ENCODE measurements around the gene CFAP46. TPM values are rescaled to one million over a fixed set of nuclear protein-coding genes. Genes with fewer than 3 reads are reported as not detected.

Gene CFAP46
- total and polyA plus RNA-seq, 2 of the 4 experiments (the other 2 are of a cell fraction), result 1.3 to 1.8 TPM

GRCh38 chr10:132943791-132944404, 1.5 kb upstream of the CFAP46 start:
- no TSS peak for BruUV-seq (replicated peaks)
- H3K36me3 ChIP-seq (ENCODE audit: control insufficient read depth, insufficient read depth, low read length), result no peaks in the 10 kb centered on the region
- no peak overlapping the region for H3K23ac ChIP-seq (ENCODE audit: low read depth, low read length)
- H3K18ac ChIP-seq (ENCODE audit: low read depth, low read length), result no peak overlapping the region
- H3K9me3 ChIP-seq (ENCODE audit: control insufficient read depth, insufficient read depth, low read length), result no peaks in the 10 kb centered on the region
- no peak overlapping the region for H2BK20ac ChIP-seq (ENCODE audit: low read depth, low read length)
- no peak overlapping the region for H3K14ac ChIP-seq (replicated peaks; ENCODE audit: low read depth, low read length)
- H4K5ac ChIP-seq (ENCODE audit: low read depth, low read length), result no peak overlapping the region
- no peak overlapping the region for H3K4ac ChIP-seq (ENCODE audit: low read depth, low read length)
- 65% methylated on average over 3 of the region's 12 CpGs; no CpG with 5 or more reads in 1 of the 2 experiments for WGBS, 2 experiments (ENCODE audit: extremely low coverage in 2 of 2, insufficient read length in 1 of 2)
- TF ChIP-seq RFX5 (IDR thresholded peaks at IDR 0.05; ENCODE audit: low read depth, low read length) (no peak), NFE2L2 (IDR thresholded peaks at IDR 0.05; ENCODE audit: low read depth, low read length) (no peak), POLR2A (IDR thresholded peaks at IDR 0.05; ENCODE audit: low read depth, low read length) (no peak), ELK1 (IDR thresholded peaks at IDR 0.05; ENCODE audit: borderline replicate concordance, low read depth, low read length) (no peak), MAZ (IDR thresholded peaks at IDR 0.05; ENCODE audit: borderline replicate concordance, low read depth, low read length) (no peak), BHLHE40 (IDR thresholded peaks at IDR 0.05; ENCODE audit: low read depth, low read length) (no peak), USF2 (IDR thresholded peaks at IDR 0.05; ENCODE audit: low read depth, low read length) (no peak), CEBPB (IDR thresholded peaks at IDR 0.05; ENCODE audit: low read depth, low read length) (no peak), RCOR1 (IDR thresholded peaks at IDR 0.05; ENCODE audit: insufficient replicate concordance, low read length) (no peak), RAD21 (IDR thresholded peaks at IDR 0.05; ENCODE audit: low read length) (no peak), MXI1 (IDR thresholded peaks at IDR 0.05; ENCODE audit: borderline replicate concordance, low read depth, low read length) (no peak)
- H2BK15ac ChIP-seq (ENCODE audit: low read depth, low read length), result no peak overlapping the region
- ATAC-seq (ENCODE audit: low read depth) (no peak), DNase-seq (no peak)
- H3K27ac ChIP-seq (ENCODE audit: insufficient read depth, low read length), result no peak overlapping the region
- dilution Hi-C loops (cut with HindIII; ENCODE audit: low sequenced_read_pairs, unreplicated experiment), result no loop called here
- ChIA-PET CTCF (no interaction called here), POLR2A (ENCODE audit: unreplicated experiment) (no interaction called here)
- H3K9me1 ChIP-seq (ENCODE audit: insufficient read depth, low read length), result no peaks in the 10 kb centered on the region
- H4K20me1 ChIP-seq (ENCODE audit: insufficient read depth, low read length), result no peaks in the 10 kb centered on the region
- H3K4me3 ChIP-seq (ENCODE audit: insufficient read depth, low read depth, low read length), result no peak overlapping the region
- H2AFZ ChIP-seq (replicated peaks; ENCODE audit: low read length, poor library complexity), result no peak overlapping the region
- H3K4me2 ChIP-seq (ENCODE audit: low read depth, low read length), result no peak overlapping the region
- H3K56ac ChIP-seq (ENCODE audit: extremely low read depth, insufficient read depth, low read length), result no peak overlapping the region
- no peak overlapping the region for H2AK5ac ChIP-seq (ENCODE audit: low read depth, low read length)
- in situ Hi-C loops (cut with MboI; ENCODE audit: low sequenced_read_pairs), result no loop called here
- no peak overlapping the region for H4K91ac ChIP-seq (ENCODE audit: insufficient read depth, low read depth, low read length)
- H2BK120ac ChIP-seq (ENCODE audit: low read depth, low read length), result no peak overlapping the region
- no peak overlapping the region for H2BK5ac ChIP-seq (ENCODE audit: low read depth, low read length, poor library complexity, severe bottlenecking)
- peaks cover 3% of the 10 kb centered on the region; the same call in 1 of the 2 replicates for H3K4me1 ChIP-seq (ENCODE audit: control insufficient read depth, insufficient read depth, low read length)
- H4K8ac ChIP-seq (ENCODE audit: low read depth in 2 of 2, low read length in 2 of 2), result no peak overlapping the region
- intact Hi-C loops (cut with micrococcal nuclease), result loop anchor here (5.0 kb wide), 1 partner anchor 292 kb away; no protein-coding TSS in a partner anchor
- H3K79me1 ChIP-seq (ENCODE audit: low read depth in 1 of 2, low read length in 2 of 2), result no peaks in the 10 kb centered on the region
- no peak overlapping the region for H2AK9ac ChIP-seq (replicated peaks; ENCODE audit: low read depth, low read length, poor library complexity)
- peaks cover 2% of the 10 kb centered on the region for H3K27me3 ChIP-seq (ENCODE audit: control insufficient read depth, insufficient read depth, low read length)
- no peak overlapping the region for H3K9ac ChIP-seq (ENCODE audit: low read depth, low read length)
